HPDE6-E6E7 (cell line): ENCODE results near the gene TUBA1C.
"Not testable (repeated sequence)": the region's sequence is repeated elsewhere in the genome, so short reads cannot be mapped to it uniquely, and the experiment has no call there.

Experiments used
- DNase-seq: peaks from one replicate; pipeline ENCODE4 v3.0.0; 2011; ENCODE audit warnings: missing footprints; ENCODE audit errors: extremely low spot score

Gene TUBA1C

GRCh38 chr12:49310451-49311000 lies 45.6 kb downstream of the TUBA1C start:
- not testable (repeated sequence) for DNase-seq

- no peak for DNase-seq
Observed at GRCh38 chr12:49314811-49315210, 49.9 kb downstream of the TUBA1C start.

- not testable (repeated sequence) for DNase-seq
Observed at GRCh38 chr12:49317118-49317517, 52.2 kb downstream of the TUBA1C start.

GRCh38 chr12:49320411-49321103 lies 55.7 kb downstream of the TUBA1C start:
- not testable (repeated sequence) for DNase-seq

- DNase-seq, result no peak
Observed at GRCh38 chr12:49322367-49322707, 57.5 kb downstream of the TUBA1C start.

- peak; percentile 99 for DNase-seq
Observed at GRCh38 chr12:49322708-49323523, 58.0 kb downstream of the TUBA1C start, which contains the start of gene TROAP. Gene TROAP (plus strand): TSS chr12:49323255. CDS start chr12:49323609, 354 bp downstream.

GRCh38 chr12:49323524-49324097 lies 58.7 kb downstream of the TUBA1C start:
- DNase-seq, result no peak
